ENCODE results near the gene VPS13A.

DNA sequence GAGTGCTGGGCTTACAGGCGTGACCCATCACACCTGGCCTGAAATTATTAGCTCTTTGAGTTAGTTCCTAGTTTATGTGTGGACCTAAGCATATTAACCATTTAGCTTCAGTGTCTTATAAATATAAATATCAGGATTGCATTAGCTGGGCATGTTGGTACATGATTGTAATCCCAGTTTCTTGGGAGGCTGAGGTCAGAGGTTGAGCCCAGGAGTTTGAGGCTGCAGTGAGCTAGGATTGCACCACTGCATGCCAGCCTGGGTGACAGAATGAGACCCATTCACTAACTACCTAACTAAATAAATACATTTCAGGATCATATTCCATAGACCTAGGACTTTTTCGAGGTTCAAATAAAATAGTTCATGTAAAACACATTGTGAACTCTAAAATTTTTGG, 129.8 kb downstream of the VPS13A start:
- no peak for TF ChIP-seq POLR2AphosphoS5 (IDR thresholded peaks at IDR 0.05; ENCODE audit: low read depth, low read length)
- TF ChIP-seq JUND (IDR thresholded peaks at IDR 0.05), result no peak
- TF ChIP-seq TCF7L2 (IDR thresholded peaks at IDR 0.05; ENCODE audit: borderline replicate concordance, extremely low read depth, insufficient read depth, insufficient read length), result no peak
- TF ChIP-seq FOSL1 (IDR thresholded peaks at IDR 0.05; ENCODE audit: low read depth), result no peak
- no peak for TF ChIP-seq SP1 (IDR thresholded peaks at IDR 0.05; ENCODE audit: low read depth)
- no peak for TF ChIP-seq POLR2A (IDR thresholded peaks at IDR 0.05; ENCODE audit: borderline replicate concordance, extremely low read depth, insufficient read depth, insufficient read length)
- no peak for TF ChIP-seq EZH2phosphoT487 (IDR thresholded peaks at IDR 0.05; ENCODE audit: borderline replicate concordance)
- TF ChIP-seq, protein P1, sequence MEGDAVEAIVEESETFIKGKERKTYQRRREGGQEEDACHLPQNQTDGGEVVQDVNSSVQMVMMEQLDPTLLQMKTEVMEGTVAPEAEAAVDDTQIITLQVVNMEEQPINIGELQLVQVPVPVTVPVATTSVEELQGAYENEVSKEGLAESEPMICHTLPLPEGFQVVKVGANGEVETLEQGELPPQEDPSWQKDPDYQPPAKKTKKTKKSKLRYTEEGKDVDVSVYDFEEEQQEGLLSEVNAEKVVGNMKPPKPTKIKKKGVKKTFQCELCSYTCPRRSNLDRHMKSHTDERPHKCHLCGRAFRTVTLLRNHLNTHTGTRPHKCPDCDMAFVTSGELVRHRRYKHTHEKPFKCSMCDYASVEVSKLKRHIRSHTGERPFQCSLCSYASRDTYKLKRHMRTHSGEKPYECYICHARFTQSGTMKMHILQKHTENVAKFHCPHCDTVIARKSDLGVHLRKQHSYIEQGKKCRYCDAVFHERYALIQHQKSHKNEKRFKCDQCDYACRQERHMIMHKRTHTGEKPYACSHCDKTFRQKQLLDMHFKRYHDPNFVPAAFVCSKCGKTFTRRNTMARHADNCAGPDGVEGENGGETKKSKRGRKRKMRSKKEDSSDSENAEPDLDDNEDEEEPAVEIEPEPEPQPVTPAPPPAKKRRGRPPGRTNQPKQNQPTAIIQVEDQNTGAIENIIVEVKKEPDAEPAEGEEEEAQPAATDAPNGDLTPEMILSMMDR (IDR thresholded peaks at IDR 0.05 in 2 of 3, conservative IDR thresholded peaks at IDR 0.05 in 1 of 3; ENCODE audit: borderline replicate concordance in 1 of 3, insufficient read depth in 1 of 3, low read depth in 2 of 3, low read length in 2 of 3), result no peak
- no peak for TF ChIP-seq EGR1 (IDR thresholded peaks at IDR 0.05; ENCODE audit: low read depth)
- no peak for TF ChIP-seq YY1 (IDR thresholded peaks at IDR 0.05; ENCODE audit: extremely low read depth, insufficient replicate concordance, low read depth, low read length)

All from HCT116 (cell line).